HG02981 (cell line): ENCODE data around the gene RAD51B.
"Not testable (repeated sequence)": the region's sequence is repeated elsewhere in the genome, so short reads cannot be mapped to it uniquely, and the experiment has no call there.

Source experiments
- ATAC-seq: cut with Tn5 transposase; IDR thresholded peaks from one replicate; pipeline ENCODE4 v1.9.1; 2021; ENCODE audit warnings: mild to moderate bottlenecking, moderate library complexity; ENCODE audit not compliant: unreplicated experiment

RAD51B gene

DNA sequence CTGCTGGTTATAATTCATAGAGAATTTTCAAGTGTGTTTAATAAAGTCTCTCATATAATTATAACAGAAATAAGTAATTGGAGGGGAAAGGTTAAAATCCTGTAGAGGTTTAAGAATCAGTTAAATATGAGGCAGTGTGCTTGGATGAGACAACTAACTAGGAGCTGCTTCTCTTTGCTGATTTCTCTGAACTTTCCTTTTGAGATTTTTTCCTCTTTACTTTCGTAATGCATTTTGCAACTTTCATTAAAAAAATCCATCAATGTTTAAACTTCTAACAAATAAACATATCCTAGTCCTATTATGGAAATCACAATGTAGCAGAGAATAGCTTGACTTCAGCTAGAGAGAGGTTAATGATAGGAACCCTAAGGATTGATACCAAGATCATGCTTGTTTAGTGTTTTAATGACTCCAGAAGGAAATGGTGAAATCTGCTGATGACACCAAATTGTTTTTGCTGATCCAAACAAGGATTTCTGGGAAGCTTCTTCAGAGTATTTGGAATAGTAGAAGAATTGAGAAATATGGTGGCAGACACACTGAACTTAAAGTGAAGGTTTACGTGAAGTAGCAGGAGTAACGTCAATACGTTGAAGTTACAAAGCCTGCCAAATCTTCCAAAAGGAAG lies 122.6 kb downstream of the RAD51B start:
- no peak for ATAC-seq

DNA sequence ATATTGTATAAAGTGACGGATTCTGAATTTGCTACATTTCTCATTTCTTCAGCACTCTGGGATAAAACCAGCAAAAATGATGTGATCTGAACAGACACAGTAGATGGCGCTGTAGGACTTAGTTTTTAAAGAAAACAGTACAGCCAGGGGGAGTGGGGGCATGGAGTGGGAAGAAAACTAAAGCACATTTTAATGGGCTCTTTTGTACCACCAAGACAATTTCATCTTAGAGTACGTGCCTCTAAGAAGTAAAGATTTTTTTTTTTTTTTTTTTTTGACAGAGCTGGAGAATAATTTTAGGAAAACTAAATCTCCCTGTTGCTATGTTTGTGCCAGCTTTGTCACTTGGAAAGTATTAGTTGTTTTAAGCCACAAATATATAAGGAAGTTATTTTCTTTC lies 124.4 kb downstream of the RAD51B start:
- no peak for ATAC-seq

DNA sequence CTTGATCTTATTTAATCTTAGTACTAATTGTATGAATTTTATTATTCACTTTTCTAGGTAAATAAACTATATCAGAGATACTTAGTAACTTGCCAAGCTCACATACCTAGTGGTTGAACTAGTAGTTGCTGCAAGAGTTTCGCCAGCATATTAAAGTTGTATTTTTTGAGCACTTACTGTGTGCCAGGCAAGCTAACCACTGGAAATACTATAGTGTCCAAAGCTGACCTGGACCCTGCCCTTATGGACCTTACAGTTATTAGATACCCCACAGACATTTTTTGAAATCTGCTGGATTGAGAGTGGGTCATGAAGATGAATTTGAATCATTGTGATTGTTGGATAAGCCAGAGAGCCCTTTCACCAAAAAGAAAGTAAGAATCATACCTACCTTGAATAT lies 125.0 kb downstream of the RAD51B start:
- ATAC-seq: no peak

DNA sequence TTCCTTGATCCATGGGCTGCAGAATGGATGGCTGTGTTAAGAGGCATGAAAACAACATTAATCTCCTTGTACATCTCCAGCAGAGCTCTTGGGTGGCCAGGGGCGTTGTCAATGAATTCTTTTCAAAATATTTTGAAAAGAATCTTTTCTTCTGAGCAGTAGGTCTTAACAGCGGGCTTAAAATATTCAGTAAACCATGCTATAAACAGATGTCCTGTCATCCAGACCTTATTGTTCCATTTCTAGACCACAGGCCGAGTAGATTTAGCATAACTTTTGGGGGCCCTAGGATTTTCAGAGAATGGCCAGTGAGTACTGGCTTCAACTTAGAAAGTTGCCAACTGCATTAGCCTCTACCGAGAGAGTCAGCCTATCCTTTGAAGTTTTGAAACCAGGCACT lies 130.2 kb downstream of the RAD51B start:
- no peak for ATAC-seq

DNA sequence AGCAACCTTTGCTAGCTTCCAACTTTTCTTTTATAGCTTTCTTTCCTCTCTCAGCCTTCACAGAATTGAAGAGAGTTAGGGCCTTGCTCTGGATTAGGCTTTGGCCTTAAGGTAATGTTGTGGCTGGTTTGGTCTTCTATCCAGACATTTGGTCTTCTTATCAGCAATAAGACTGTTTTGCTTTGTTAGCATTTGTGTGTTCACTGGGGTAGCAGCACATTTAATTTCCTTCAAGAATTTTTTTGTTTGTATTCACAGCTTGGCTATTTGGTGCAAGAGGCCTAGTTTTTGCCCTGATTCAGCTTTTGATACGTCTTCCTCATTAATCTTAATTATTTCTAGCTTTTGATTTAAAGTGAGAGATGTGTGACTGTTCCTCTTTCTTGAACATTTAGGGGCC lies 130.8 kb downstream of the RAD51B start:
- no peak for ATAC-seq

DNA sequence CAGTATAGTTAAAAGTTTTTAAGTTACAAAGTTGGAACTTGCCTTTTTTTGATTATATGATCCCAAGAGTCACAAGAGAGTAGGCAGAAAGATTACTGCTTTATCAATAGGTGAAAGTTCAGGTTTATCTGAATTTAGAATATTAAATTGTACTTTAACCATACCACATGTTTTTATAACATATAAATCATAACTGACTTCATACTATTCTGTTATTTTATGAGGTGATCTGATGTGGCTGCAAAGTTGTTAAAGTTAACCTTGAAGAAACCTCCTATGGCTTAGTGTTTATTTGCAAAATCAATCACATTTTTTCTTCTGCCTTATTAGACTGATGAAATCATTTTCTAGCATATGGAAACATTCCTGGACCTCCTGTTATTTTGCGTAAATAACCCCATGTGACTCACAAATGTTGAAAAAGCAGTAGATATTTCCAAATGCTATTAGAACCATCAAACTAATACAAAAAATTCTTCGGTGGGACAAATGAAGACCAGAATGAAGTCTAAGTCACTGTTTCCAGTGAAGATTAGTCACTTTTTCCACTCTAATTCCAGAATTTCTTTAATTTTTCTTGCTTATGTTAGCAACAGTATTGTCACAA lies 132.1 kb downstream of the RAD51B start:
- ATAC-seq: no peak

DNA sequence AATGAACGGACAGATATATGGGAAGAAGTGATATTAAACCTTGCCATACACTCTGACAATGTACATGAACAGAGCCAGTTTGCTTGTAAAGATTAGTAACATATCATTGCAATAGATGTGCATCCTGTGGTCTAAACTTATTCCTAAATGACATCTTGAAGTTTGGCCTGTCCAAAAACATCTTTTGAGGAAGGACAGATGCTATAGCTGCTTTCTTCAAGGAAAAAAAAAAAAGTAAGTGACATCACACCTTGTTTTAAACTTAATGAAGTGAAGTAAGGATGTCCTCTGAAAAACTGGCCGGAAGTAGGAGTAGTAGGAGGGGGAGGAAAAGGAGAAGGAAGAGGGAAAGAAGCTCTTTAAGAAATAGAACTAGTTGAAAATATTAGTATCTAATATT lies 132.8 kb downstream of the RAD51B start:
- no peak for ATAC-seq

DNA sequence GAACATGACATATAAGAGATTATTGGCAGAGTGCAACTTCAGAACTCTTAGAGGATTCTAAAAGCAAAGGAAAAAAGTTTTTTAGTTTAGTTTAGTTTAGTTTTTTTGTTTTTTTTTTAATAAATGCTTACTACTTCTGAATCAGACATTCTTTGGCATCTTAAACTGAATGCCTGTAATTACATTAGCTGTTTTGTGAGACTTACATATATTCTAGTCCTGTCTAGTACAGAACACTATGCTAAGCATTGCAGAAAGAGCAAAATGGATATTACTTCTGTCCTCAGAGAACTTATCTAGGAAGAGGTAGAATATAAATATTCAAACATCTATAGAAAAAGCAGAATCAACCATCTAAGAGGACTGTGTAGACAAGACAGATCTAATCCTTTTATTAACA lies 133.2 kb downstream of the RAD51B start:
- no peak for ATAC-seq

DNA sequence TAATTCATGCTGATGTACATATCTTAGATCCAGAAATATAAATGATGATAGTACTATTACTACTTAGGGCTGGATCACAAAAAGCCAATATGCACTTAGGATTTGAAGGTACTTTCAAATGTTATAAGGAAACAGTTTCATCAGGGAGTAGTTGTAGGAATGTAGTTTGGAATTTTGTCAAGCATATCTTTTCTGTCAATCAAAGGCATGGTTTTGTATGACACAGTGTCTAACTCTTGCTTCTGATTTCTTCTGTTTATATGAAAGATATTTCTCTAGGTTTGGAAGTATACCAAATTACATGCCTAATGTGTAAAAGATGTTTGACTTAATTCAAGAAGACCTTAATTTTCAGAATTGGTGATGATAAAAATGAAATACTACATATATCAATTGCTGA lies 135.7 kb downstream of the RAD51B start:
- no peak for ATAC-seq

DNA sequence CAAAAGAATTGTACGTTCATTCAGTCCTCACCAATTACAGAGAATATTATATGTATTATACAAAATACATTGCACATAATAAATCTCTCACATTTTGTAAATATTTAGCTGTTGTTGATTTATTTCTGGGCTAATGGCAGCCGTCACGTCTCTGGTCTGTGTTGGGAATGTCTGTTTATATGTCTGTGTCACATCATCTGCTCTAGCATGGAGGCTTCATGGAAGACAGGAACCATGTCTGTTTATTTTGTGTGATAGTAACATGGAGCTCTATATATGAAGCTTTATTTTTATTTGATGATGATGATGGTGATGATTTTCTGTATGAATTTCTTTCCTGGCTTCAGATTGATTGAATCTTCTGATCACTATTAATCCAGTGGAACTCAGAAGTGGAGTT lies 138.4 kb downstream of the RAD51B start:
- no peak for ATAC-seq

DNA sequence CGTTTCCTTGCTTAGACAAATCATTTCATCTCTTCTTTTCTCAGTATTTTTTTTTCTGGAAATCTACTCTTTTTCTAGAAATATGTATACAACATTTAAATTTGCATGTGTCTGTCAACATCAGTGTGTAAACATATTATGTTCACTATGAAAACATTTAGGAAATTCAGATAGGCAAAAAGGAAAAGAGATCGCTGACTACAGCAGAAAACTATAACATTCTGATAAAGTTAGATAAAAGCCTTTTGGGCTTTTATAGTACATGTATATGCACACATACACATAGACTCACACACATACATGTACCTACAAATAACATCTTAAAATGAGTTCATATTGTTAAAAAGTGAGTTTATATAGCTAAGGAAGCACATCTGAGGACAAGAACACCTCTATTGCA lies 142.1 kb downstream of the RAD51B start:
- ATAC-seq: no peak

DNA sequence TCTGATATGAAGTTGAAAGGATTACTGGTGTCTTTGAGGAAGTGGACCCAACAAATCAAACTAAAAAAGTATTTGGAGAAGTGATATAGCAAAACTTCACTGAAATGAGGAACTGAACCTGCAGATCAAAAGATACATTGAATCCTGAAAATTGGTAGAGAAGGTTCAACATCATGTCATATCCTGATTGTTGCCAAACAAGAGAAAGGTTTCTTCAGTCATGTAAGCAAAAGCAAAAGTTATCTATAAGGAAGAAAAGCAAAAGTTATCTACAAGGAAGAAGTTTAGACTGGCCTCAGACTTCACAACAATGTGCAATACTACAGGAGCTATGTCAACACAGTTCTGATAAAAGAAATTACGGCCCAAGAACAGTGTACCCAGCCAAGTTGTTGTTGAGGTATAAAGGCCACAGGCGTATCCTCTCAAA lies 142.7 kb downstream of the RAD51B start:
- ATAC-seq: no peak

DNA sequence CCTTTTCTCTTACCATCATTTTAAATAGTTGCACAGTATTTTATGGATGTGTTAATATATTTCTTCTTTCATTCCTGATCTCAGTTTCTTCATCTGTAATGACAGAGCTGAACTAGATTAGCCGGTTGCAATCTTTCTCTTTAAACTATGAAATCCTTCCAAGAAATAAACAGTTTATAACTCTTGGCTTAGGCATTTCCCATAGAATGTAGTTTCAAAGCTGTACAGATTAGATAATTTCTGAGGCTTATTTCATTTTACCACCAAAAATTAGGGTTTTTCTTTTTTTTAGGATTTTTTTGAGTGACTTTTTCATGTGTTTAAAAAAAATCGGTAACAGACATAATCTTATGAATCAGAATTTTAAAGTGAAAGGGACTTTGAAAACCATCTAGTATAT lies 144.0 kb downstream of the RAD51B start:
- no peak for ATAC-seq

DNA sequence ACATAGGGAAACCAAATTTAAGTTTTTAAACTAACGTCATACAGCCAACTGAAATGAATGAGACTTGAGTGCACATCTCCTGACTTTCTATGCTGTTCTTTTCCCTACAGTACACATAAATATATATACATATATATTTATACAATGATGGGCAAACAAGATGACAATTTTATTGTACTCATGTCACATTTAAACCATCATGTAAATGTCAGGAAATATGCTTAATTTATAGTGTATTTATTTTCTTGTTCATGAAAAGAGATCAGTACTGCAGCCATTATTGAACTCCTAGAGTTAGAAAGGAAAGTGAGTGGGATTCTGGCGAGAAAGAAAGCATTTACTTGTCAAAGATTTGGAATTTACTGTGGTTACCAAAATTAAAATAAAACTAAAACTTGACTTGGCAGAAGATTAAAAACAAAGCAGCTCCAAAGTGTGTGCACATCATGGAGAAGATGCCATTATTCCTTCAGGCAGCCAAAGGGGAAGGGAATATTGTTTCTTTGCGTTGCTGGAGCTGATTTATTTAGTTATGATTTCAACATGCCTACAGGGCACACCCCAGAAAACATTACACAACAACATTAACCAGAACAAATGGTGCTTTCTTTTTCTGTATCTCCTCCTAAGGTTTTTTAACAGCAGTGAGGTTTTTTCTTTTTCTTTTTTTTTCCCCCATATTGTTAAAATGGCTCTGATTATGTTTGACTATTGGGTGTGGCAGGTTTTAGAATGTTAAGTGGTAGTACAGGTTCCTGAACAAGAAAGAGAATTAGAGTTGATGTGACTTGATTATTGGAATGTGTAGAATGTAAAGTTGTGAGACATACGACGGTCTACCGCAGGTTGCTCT lies 144.6 kb downstream of the RAD51B start:
- no peak for ATAC-seq

DNA sequence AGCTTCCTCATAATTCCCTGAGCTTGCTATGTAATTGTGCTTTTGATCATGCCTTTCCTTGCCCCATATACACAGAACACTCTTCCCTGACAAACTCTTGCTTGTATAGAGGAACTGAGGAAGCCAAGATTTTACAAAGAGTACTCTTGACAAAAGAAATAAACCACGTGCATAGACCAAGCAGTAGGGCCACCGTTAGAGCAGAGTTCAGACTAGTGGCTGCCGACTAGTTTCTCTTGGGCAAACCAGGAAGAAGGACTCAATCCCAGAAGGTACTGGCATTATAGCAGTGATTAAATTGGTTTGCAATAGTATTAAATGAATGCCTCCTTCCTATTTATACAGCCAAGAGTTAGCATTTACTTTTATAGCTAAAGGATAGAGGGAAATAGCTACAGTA lies 146.1 kb downstream of the RAD51B start:
- ATAC-seq: no peak

DNA sequence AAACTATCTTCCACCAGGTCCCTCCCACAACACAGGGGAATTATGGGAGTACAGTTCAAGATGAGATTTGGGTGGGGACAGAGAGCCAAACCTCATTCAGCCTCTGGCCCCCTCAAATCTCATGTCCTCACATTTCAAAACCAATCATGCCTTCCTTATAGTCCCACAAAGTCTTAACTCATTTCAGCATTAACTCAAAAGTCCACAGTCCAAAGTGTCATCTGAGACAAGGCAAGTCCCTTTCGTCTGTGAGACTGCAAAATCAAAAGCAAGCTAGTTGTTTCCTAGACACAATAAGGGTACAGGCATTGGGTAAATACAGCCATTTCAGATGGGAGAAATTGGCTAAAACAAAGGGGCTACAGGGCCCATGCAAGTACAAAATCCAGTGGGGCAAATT lies 147.6 kb downstream of the RAD51B start:
- no peak for ATAC-seq

DNA sequence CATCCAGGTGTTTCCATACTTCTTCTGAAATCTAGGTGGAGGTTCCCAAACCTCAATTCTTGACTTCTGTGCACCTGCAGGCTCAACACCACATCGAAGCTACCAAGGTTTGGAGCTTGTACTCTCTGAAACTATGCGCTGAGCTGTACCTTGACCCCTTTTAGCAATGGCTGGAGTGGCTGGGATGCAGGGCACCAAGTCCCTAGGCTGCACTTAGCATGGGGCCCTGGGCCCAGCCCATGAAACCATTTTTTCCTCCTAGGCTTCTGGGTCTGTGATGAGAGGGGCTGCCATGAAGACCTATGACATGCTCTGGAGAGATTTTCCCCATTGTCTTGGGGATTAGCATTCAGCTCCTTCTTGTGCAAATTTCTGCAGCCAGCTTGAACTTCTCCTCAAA lies 148.4 kb downstream of the RAD51B start:
- not testable (repeated sequence) for ATAC-seq

DNA sequence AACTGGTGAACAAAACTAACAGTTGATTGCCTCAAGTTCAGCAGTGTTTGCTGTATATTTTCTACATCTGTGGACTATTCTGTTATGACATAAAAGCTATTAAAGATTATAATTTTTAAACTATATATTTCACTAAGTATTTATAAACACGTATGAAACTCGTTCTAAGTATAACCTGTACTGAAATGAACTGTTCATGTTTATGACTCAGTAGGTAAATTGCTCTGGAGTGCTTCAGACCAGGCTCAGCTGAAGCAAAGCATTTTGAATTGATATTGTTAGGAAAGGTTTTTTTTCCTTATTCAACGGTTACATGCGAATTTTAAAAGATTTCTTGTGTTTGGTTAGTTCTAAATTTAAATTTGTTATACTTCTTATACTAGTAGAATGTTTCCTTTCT lies 151.3 kb downstream of the RAD51B start:
- ATAC-seq: no peak

DNA sequence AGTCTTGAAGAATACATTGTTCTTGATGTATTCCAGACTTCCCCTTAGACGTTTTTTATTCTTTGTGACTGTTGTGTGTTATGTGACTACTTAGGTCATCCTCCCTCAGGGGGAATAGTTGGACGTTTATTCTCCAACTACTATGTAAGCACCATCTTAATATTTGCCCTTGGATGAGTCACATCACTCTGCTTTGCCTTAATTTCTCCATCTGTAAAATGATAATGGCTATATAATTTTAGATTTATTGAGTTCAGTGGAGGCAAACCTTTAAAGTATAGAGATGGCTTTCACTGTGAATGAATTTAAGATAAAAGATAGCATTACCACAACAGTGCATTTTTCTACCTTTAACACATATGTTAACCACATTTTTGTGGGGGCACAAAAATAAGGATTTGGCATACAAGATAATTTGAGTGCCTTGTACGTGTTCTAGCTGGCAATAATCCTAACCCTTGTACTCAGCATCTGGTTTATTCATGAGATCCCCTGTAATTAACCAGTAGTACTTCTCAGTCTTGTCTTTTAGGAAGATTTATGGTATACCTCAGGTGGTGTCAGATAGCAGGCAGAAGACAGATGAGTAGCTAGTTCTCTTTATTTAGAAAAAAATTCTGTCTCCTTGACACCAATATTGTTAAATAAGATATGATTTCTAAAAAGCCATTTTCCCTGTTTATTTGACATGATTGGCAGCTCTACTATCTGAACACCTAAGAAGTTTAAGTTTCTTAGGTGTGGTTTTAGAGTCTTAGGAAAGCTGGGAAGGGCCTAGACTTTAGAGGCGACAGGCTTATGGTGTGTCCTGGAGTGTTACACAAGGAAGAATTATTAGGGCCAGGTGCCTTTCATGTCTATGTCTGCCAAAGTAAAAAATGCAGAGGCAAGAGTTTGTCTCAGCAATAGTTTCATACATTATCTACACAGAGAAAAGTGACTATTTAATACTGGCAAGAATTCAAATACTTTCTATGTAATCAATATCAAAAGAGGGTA lies 152.3 kb downstream of the RAD51B start:
- ATAC-seq: no peak

DNA sequence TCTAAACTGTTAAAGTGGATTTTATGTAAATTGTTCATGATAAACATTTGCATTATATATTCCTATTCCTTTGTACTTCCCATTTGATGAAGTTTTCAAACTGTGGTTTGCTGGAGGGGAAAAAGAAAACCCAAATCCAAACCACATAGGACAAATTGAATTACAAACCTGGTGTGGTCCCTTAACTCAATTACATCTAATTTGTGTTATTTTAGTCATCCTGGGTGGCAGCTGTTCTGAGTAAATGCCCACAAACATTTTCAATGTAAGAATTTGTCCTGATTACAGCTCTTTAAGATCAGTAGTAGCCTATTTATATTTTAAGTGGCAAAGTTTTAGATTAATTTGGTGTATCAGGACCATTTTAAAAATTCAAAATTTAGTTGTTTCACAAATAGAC lies 153.9 kb downstream of the RAD51B start:
- ATAC-seq: no peak

DNA sequence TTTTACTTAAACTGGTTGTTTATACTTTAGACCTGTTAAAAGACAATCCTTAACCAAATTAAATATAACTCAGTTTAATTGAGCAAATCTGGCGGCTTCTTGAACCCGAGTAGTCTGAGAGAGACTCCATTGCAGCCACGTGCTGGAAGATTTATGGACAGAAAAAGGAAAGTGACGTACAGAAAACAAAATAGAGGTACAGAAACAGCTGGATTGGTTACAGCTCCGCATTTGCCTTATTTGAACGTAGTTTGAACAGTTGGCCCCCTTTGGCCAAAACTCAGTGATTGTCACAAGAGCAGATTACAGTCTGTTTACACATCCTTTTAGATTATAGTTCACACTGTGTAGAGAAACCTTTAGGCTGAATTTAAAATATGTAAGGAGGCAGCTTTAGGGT lies 155.9 kb downstream of the RAD51B start:
- ATAC-seq: no peak
